Measurements from ENCODE around the gene LEFTY2. TPM values are rescaled to one million over a fixed set of nuclear protein-coding genes. Genes with fewer than 3 reads are reported as not detected.
A peak's percentile ranks its signal among the peaks of the same experiment; 100 is the strongest.

Gene LEFTY2
- total and polyA plus RNA-seq, 9 of the 15 experiments (the other 6 are each of a cell fraction or from before 2014, with no cell fraction given), result 0.04 to 0.14 TPM; not detected in 7

DNA sequence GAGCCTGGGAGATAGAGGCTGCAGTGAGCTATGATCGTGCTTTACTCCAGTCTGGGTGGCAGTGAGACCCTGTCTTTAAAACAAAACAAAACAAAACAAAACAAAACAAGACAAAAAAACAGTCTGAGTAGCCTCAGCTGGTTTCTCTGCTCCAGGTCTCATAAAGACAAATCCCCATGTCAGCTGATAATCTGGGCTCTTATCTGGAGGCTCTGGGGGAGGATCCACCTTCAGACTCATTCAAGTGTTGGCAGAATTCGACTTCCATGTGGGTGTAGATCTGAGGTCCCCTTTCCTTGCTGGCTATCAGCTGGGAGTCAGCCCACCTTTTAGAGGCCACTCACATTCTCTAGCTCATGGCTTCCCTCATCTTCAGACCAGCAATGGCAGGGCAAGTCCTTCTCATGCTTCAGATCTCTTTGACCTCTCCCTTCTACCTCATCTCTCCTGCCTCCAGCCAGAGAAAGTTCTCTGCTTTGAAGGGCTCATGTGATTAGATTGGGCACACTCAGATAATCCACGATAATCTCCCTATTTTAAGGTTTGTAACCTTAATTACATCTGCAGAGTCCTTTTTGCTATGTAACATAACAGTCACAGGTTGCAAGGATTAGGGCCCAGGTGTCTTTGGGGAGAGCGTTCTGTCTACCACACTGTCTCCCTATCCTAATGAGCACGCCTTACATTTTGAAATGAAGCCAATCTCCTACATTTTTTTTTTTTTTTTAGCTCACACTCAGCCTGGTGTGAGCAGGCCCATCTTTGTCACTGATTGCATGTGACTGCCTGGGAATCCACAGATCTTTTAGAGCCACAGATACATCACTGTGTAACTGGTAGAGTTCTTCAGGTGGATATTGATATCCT, 9.5 kb downstream of the LEFTY2 start:
- Histone ChIP-seq H3K4me3 (no peak overlapping the region), H3K9me3 (replicated peaks; ENCODE audit: control insufficient read depth, insufficient read depth, low read depth, low read length) (no peaks in the 10 kb centered on the region), H3K27me3 (ENCODE audit: control insufficient read depth in 2 of 2, insufficient read depth in 2 of 2, low read length in 2 of 2) (no peaks in the 10 kb centered on the region), H3K27ac (ENCODE audit: extremely low read depth, low read depth, low read length) (peak overlapping the region; percentile 62), H4K20me1 (replicated peaks; ENCODE audit: control insufficient read depth, insufficient read depth, low read length) (no peaks in the 10 kb centered on the region), H3K4me1 (replicated peaks in 1 of 2; ENCODE audit: control insufficient read depth in 2 of 2, insufficient read depth in 2 of 2, low read length in 2 of 2) (peaks cover 40 to 46% of the 10 kb centered on the region in 2 experiments), H3K9me1 (ENCODE audit: control insufficient read depth, insufficient read depth, low read length) (no peaks in the 10 kb centered on the region), H3K36me3 (ENCODE audit: control insufficient read depth, insufficient read depth, low read length) (no peaks in the 10 kb centered on the region), H2AFZ (ENCODE audit: low read depth, low read length) (peak overlapping the region; percentile 80), H3K79me2 (ENCODE audit: control insufficient read depth, insufficient read depth, low read length) (no peaks in the 10 kb centered on the region), H3K9ac (ENCODE audit: insufficient read depth in 1 of 2, low read depth in 2 of 2, low read length in 2 of 2) (peak overlapping the region; percentile 32 to 65; a peak in 3 of 4 replicates), H3K4me2 (ENCODE audit: insufficient read depth, low read length) (peak overlapping the region; percentile 67)
- BruUV-seq (replicated peaks), result no TSS peak
- FAIRE-seq, result peak; percentile 78
- ChIA-PET POLR2A (interaction anchor here (0.6 to 1.3 kb wide), 9 partner anchors 8 to 66 kb away, joined by 3 to 6 read pairs (median 3); no protein-coding TSS in a partner anchor), CTCF (ENCODE audit: low intra/inter-chr PET ratio) (interaction anchor here (0.9 kb wide), 1 partner anchor 31 kb away, joined by 5 read pairs; no protein-coding TSS in a partner anchor)
- peak; percentile 16 for ATAC-seq
- 3% methylated on average over 5 of the region's 5 CpGs for WGBS (ENCODE audit: insufficient coverage, low coverage, missing lambda C conversion rate)
- intact Hi-C loops (cut with micrococcal nuclease) (no loop called here), in situ Hi-C loops (cut with MboI) (no loop called here)
- peak; percentile 75 to 85 (median 84) for DNase-seq (ENCODE audit: extremely low read depth in 1 of 4, low spot score in 3 of 4)
- peak; percentile 42 to 81; a peak in 2 of 4 replicates for TF ChIP-seq RCOR1 (IDR thresholded peaks at IDR 0.05; ENCODE audit: borderline replicate concordance in 1 of 2, low read depth in 2 of 2, low read length in 2 of 2)
- 0 out of 2 replicates have a peak, but pooled peaks have one; percentile 24 for TF ChIP-seq BHLHE40 (IDR thresholded peaks at IDR 0.05; ENCODE audit: low read length)
- no peak for TF ChIP-seq BRCA1 (IDR thresholded peaks at IDR 0.05)
- no peak for TF ChIP-seq BRCA1 (CRISPR knock-in tag; IDR thresholded peaks at IDR 0.05)
- no peak for TF ChIP-seq KLF13 (tag; IDR thresholded peaks at IDR 0.05; ENCODE audit: borderline replicate concordance, low read depth)
- TF ChIP-seq EP300 (IDR thresholded peaks at IDR 0.05; ENCODE audit: low read length), result peak; percentile 64; the same call in 1 of the 2 replicates
- TF ChIP-seq, protein P1, sequence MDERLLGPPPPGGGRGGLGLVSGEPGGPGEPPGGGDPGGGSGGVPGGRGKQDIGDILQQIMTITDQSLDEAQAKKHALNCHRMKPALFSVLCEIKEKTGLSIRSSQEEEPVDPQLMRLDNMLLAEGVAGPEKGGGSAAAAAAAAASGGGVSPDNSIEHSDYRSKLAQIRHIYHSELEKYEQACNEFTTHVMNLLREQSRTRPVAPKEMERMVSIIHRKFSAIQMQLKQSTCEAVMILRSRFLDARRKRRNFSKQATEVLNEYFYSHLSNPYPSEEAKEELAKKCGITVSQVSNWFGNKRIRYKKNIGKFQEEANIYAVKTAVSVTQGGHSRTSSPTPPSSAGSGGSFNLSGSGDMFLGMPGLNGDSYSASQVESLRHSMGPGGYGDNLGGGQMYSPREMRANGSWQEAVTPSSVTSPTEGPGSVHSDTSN (CRISPR knock-in tag; IDR thresholded peaks at IDR 0.05; ENCODE audit: low read depth), result no peak
- TF ChIP-seq, protein P1 (tag; conservative IDR thresholded peaks at IDR 0.05; ENCODE audit: low read depth), result peak; percentile 29; the same call in 1 of the 2 replicates
- peak; percentile 33; the same call in 1 of the 2 replicates for TF ChIP-seq CREM (IDR thresholded peaks at IDR 0.05; ENCODE audit: low read depth)
- TF ChIP-seq POLR3A (IDR thresholded peaks at IDR 0.05; ENCODE audit: borderline replicate concordance, extremely low read depth, insufficient read depth, insufficient read length), result no peak
- TF ChIP-seq TCF7 (IDR thresholded peaks at IDR 0.05; ENCODE audit: borderline replicate concordance), result no peak
- no peak for TF ChIP-seq ZSCAN32 (CRISPR knock-in tag; IDR thresholded peaks at IDR 0.05)
- peak; percentile 77 for TF ChIP-seq CCNT2 (IDR thresholded peaks at IDR 0.05; ENCODE audit: borderline replicate concordance, extremely low read depth, insufficient read length, low read depth, low read length)
- TF ChIP-seq, protein P2, sequence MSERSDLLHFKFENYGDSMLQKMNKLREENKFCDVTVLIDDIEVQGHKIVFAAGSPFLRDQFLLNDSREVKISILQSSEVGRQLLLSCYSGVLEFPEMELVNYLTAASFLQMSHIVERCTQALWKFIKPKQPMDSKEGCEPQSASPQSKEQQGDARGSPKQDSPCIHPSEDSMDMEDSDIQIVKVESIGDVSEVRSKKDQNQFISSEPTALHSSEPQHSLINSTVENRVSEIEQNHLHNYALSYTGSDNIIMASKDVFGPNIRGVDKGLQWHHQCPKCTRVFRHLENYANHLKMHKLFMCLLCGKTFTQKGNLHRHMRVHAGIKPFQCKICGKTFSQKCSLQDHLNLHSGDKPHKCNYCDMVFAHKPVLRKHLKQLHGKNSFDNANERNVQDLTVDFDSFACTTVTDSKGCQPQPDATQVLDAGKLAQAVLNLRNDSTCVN (CRISPR knock-in tag; IDR thresholded peaks at IDR 0.05), result 0 out of 2 replicates have a peak, but pooled peaks have one; percentile 71
- TF ChIP-seq MIER1 (IDR thresholded peaks at IDR 0.05; ENCODE audit: low read depth), result 0 out of 2 replicates have a peak, but pooled peaks have one; percentile 15
- TF ChIP-seq, protein P3, sequence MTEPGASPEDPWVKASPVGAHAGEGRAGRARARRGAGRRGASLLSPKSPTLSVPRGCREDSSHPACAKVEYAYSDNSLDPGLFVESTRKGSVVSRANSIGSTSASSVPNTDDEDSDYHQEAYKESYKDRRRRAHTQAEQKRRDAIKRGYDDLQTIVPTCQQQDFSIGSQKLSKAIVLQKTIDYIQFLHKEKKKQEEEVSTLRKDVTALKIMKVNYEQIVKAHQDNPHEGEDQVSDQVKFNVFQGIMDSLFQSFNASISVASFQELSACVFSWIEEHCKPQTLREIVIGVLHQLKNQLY (CRISPR knock-in tag; conservative IDR thresholded peaks at IDR 0.05), result no peak
